Adrenal gland (tissue), 12 donors: Measurements from ENCODE around the gene HNRNPM. TPM values are rescaled to one million over a fixed set of nuclear protein-coding genes. Genes with fewer than 3 reads are reported as not detected.

Source experiments
- DNase-seq, 7 donors: peaks; one replicate each; pipeline ENCODE4 v3.0.0-alpha.2; 2019 to 2020
- H3K27ac ChIP-seq, 5 donors: fragments of 200-600 bp; sonication (generic) in 4 of 5; 1 replicate in 3 of 5; 2 replicates in 2 of 5; pipeline versions ENCODE4 v1.5.1 to v1.8.0; 2016 to 2020; ENCODE audit warnings: mild to moderate bottlenecking in 1 of 5
- H3K27me3 ChIP-seq: fragments of 200-600 bp; 2 replicates; pipeline ENCODE4 v1.8.0; 2021
- H3K36me3 ChIP-seq, 2 donors: fragments of 200-600 bp; replicated peaks in 1 of 2; 1 replicate in 1 of 2; 2 replicates in 1 of 2; pipeline versions ENCODE4 v1.5.1 to v1.8.0; 2018 to 2022
- H3K4me1 ChIP-seq, 2 donors: fragments of 200-600 bp; replicated peaks in 1 of 2; 1 replicate in 1 of 2; 2 replicates in 1 of 2; pipeline versions ENCODE4 v1.5.1 to v1.8.0; 2018 to 2021
- H3K4me3 ChIP-seq, 4 donors: fragments of 200-600 bp; sonication (generic) in 3 of 4; one replicate each; pipeline ENCODE4 v1.5.1; 2016 to 2018
- H3K9me3 ChIP-seq, 3 donors: fragments of 200-600 bp; sonication (generic) in 1 of 3; replicated peaks in 1 of 3; 1 replicate in 2 of 3; 2 replicates in 1 of 3; pipeline versions ENCODE4 v1.5.1 to v1.8.0; 2016 to 2021
- CTCF ChIP-seq, 6 experiments: fragments of 450-650 bp in 4 of 6; fragments of 200-600 bp in 2 of 6; sonication (generic) in 1 of 6; IDR thresholded peaks; 1 replicate in 5 of 6; 2 replicates in 1 of 6; pipeline versions ENCODE4 v1.5.1 to v1.8.0; 2016 to 2021; ENCODE audit warnings: antibody characterized with exemption in 6 of 6, mild to moderate bottlenecking in 2 of 6, moderate library complexity in 1 of 6
- POLR2A ChIP-seq, 2 donors: fragments of 450-650 bp; IDR thresholded peaks; one replicate each; pipeline ENCODE4 v1.6.1; 2017; ENCODE audit warnings: antibody characterized with exemption in 2 of 2, mild to moderate bottlenecking in 2 of 2, moderate library complexity in 1 of 2
- WGBS, 4 donors: extraction: QIAGEN DNeasy Blood & Tissue Kit in 2 of 4; methylation state at CpG; one replicate each; pipeline versions ENCODE4 v1.1.5 to v1.1.7; 2013 to 2017; 5-methylcytosine and 5-hydroxymethylcytosine counted together
- intact Hi-C, 2 donors: fragments of 100-400 bp; cut with DNase I; formaldehyde crosslinking; loops; one replicate each; pipeline versions ENCODE4 v1.14.1 to v1.15.0; 2022 to 2023
- polyA plus RNA-seq, 3 donors: library from polyadenylated mRNA; stranded (reverse); fragments of 200-250 nt in 2 of 3; fragments of 350-450 nt in 1 of 3; fragmentation: Illumina TruSeq in 1 of 3; extraction: RNeasy Lipid Tissue Mini Kit (QIAGEN cat#74804) in 1 of 3; gene quantifications; one replicate each; pipeline ENCODE4 v1.2.3, GENCODE V29; 2013 to 2014
- total RNA-seq, 9 donors: library from RNA; depleted of rRNA in 4 of 9; stranded (reverse); fragments of >200 nt in 4 of 9; fragments of 120-200 nt in 1 of 9; fragmentation: NEBNext Ultra II Directional in 1 of 9; extraction: Animal tissue kit (Norgen Biotek cat#: 25700) in 1 of 9; gene quantifications; one replicate each; pipeline versions ENCODE4 v1.1.0 to v1.2.4, GENCODE V29; 2013 to 2023
- donor health status: healthy with polysubstance abuse.
- donor health status: Bipolar disorder and iron deficiency.
- donor health status: DM: yes; HTN: yes; CAD: no.
- donor health status: DM: no; HTN: no; CAD: no.
- donor health status: DM: no; HTN: no; CAD: no.
- donor health status: DM: yes; HTN: yes; CAD: no.

HNRNPM gene
- total and polyA plus RNA-seq, 12 donors = 51.7 to 262 (median 77.4) TPM

DNA sequence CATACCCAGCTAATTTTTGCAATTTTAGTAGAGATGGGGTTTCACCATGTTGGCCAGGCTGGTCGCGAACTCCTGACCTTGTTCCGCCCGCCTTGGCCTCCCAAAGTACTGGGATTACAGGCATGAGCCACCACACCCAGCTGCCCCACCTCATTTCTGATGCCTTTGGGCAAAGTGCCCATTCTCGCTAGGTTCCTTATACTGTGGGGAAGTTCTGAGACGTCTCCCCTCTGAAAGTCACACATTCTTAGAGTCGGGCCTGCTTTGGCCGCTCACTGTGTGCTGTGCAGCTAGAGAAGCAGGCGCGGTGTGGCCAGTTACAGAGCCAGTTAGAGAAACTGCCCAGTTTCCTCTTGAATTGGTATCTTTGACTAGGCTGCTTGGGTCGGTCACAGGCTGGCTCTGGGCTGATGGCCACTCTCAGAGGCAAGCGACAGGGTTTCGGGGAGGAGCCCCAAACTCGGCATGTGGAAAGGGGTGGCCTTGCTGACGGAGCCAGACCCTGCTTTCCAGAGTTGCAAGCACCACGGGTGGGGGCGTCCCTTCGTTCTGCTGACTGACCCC lies 39.6 kb downstream of the HNRNPM start:
- H3K27ac ChIP-seq = peak overlapping the region in 2 of 5 donors; percentile 21 to 52
- no peaks in the 10 kb centered on the region for H3K9me3 ChIP-seq
- H3K36me3 ChIP-seq = peaks cover 0 to 82% of the 10 kb centered on the region in 2 donors
- 77 to 94% (median 83%) methylated on average over 16 to 18 of the region's 18 CpGs for WGBS, 4 donors
- TF ChIP-seq POLR2A (IDR thresholded peaks at IDR 0.05) (no peak), CTCF (IDR thresholded peaks at IDR 0.05) (no peak)
- H3K4me1 ChIP-seq = peaks cover 0 to 8% of the 10 kb centered on the region in 2 donors
- H3K27me3 ChIP-seq = no peaks in the 10 kb centered on the region
- DNase-seq = peak; percentile 50 to 75 (median 66)
- H3K4me3 ChIP-seq = no peak overlapping the region
- intact Hi-C loops = no loop called here

GRCh38 chr19:8485561-8486371 lies 41.0 kb downstream of the HNRNPM start:
- TF ChIP-seq POLR2A (IDR thresholded peaks at IDR 0.05) (no peak), CTCF (IDR thresholded peaks at IDR 0.05) (no peak)
- peaks cover 0 to 7% of the 10 kb centered on the region in 2 donors for H3K4me1 ChIP-seq
- H3K9me3 ChIP-seq = no peaks in the 10 kb centered on the region
- no peaks in the 10 kb centered on the region for H3K27me3 ChIP-seq
- intact Hi-C loops = no loop called here
- peaks cover 0 to 81% of the 10 kb centered on the region in 2 donors for H3K36me3 ChIP-seq
- H3K4me3 ChIP-seq = no peak overlapping the region
- H3K27ac ChIP-seq = no peak overlapping the region
- DNase-seq = no peak
- 96 to 100% (median 97%) methylated on average over 9 to 62 of the region's 62 CpGs for WGBS, 4 donors

GRCh38 chr19:8486661-8487136 lies 41.9 kb downstream of the HNRNPM start:
- no peak overlapping the region for H3K4me3 ChIP-seq
- H3K36me3 ChIP-seq = peaks cover 0 to 73% of the 10 kb centered on the region in 2 donors
- H3K4me1 ChIP-seq = no peaks in the 10 kb centered on the region
- no peaks in the 10 kb centered on the region for H3K27me3 ChIP-seq
- peak overlapping the region in 2 of 5 donors; percentile 32 to 59 for H3K27ac ChIP-seq
- TF ChIP-seq POLR2A (IDR thresholded peaks at IDR 0.05) = no peak
- no peak for TF ChIP-seq CTCF (IDR thresholded peaks at IDR 0.05)
- no peaks in the 10 kb centered on the region for H3K9me3 ChIP-seq
- intact Hi-C loops = no loop called here
- no peak for DNase-seq
- WGBS, 4 donors = 76 to 84% (median 82%) methylated on average over 15 to 16 of the region's 16 CpGs

DNA sequence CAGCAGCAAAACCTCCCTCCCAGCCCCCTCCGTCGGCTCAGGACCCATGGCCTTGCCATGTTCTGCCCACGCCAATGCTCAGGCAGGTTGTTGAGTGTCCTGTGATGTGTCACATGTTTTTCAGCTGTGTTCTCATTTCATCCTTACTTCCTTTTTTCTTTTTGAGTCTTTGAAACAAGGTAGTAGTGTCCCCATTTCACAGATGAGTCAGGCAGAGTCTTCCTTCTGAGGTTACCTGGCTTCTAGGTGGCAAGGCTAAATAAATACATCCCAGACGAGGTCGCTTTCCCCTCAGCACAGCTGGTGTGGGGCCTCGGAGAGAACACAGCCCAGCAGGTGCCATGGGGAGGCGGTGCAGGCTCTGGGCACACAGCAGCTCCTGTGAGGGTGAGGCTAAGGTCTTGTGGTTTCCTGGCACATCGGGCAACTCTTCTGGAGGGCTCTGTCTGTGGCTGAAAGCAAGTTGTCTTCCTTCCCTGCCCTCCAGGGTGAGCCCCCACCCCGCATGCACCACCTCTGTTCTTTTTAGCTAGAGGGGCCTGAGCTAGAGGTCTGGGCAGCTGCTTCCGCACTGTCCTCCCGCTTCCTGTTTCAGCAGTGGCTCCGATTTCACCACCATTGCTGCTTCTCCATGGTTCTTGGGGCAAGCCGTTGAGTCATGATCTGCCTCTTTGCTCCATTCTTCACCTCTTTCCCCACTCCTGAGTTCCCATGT lies 42.5 kb downstream of the HNRNPM start:
- H3K9me3 ChIP-seq = no peaks in the 10 kb centered on the region
- intact Hi-C loops = no loop called here
- peaks cover 0 to 72% of the 10 kb centered on the region in 2 donors for H3K36me3 ChIP-seq
- 66 to 76% (median 70%) methylated on average over 9 to 13 of the region's 13 CpGs for WGBS, 4 donors
- H3K4me1 ChIP-seq = no peaks in the 10 kb centered on the region
- DNase-seq = peak in 4 of 7 donors; percentile 40 to 69 (median 60)
- H3K27ac ChIP-seq = peak overlapping the region in 2 of 5 donors; percentile 32 to 59
- H3K27me3 ChIP-seq = no peaks in the 10 kb centered on the region
- H3K4me3 ChIP-seq = no peak overlapping the region
- TF ChIP-seq POLR2A (IDR thresholded peaks at IDR 0.05) (no peak), CTCF (IDR thresholded peaks at IDR 0.05) (no peak)
